ENCODE results near the gene JAML.
"Not testable (repeated sequence)": the region's sequence is repeated elsewhere in the genome, so short reads cannot be mapped to it uniquely, and the experiment has no call there.

The JAML gene

DNA sequence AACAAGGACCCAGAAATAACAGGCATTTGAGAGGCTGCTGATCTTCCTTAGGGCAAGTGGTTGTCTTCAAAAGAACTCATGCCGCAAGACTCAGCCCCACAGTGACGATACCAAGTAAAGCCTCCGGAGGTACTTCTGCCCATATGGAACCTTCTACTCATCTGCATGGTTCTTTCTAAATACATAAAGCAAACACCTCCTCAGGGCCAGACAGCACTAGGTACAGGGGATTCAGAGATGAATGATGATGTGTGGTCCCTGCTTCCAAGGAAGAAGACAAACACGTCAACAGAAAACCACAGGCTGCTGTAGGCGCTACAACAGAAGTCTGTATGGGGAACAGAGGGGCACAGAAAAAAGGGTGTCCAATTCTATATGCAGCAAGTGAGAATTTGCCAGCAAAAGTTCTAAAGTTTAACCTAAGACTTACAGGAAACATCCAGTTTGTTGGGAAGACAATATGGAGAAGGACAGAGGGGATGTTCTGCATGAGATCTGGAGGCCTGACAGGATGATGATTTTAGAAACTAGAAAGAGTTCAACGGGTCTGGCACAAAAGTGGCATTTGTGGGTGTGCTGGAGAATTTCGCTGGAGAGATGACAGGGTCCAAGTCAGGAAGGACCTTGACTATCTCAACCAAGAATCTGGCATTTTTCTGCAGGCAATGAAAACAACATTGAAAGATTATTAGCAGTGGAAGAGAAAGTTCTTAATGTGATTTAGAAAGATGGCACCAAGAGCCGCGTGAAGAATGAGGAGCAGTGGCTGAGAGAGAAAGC is 23.7 kb downstream of the JAML start:
- DNase-seq (ENCODE audit: low read depth, low spot score): no peak
- TF ChIP-seq POLR2AphosphoS5 (IDR thresholded peaks at IDR 0.05; ENCODE audit: borderline replicate concordance, low read depth, low read length) (no peak), EZH2 (IDR thresholded peaks at IDR 0.05) (no peak), FOXP2 (optimal IDR thresholded peaks at IDR 0.05; ENCODE audit: control extremely low read depth, extremely low read length, insufficient read depth) (no peak)
- H3K9me3 ChIP-seq (ENCODE audit: low read depth, low read length): no peaks in the 10 kb centered on the region

GRCh38 chr11:118200497-118200896 is 24.3 kb downstream of the JAML start:
- TF ChIP-seq FOXP2 (optimal IDR thresholded peaks at IDR 0.05; ENCODE audit: control extremely low read depth, extremely low read length, insufficient read depth) (no peak), EZH2 (IDR thresholded peaks at IDR 0.05) (no peak), POLR2AphosphoS5 (IDR thresholded peaks at IDR 0.05; ENCODE audit: borderline replicate concordance, low read depth, low read length) (no peak)
- H3K36me3 ChIP-seq (ENCODE audit: insufficient read depth, low read length): no peaks in the 10 kb centered on the region

More for the DNA sequence above, 23.7 kb downstream of the JAML start:
- Histone ChIP-seq H3K36me3 (ENCODE audit: insufficient read depth, low read length) (no peaks in the 10 kb centered on the region), H3K27ac (no peak overlapping the region), H3K4me3 (no peak overlapping the region), H3K9ac (ENCODE audit: insufficient read length) (no peak overlapping the region)

GRCh38 chr11:118199135-118199534 is 25.7 kb downstream of the JAML start:
- Histone ChIP-seq H3K36me3 (ENCODE audit: insufficient read depth, low read length) (no peaks in the 10 kb centered on the region), H3K4me3 (no peak overlapping the region), H3K9me3 (ENCODE audit: low read depth, low read length) (no peaks in the 10 kb centered on the region), H3K9ac (ENCODE audit: insufficient read length) (no peak overlapping the region), H3K27ac (no peak overlapping the region)
- TF ChIP-seq POLR2AphosphoS5 (IDR thresholded peaks at IDR 0.05; ENCODE audit: borderline replicate concordance, low read depth, low read length) (no peak), FOXP2 (optimal IDR thresholded peaks at IDR 0.05; ENCODE audit: control extremely low read depth, extremely low read length, insufficient read depth) (no peak), EZH2 (IDR thresholded peaks at IDR 0.05) (no peak)
- no peak for DNase-seq (ENCODE audit: low read depth, low spot score)

More at GRCh38 chr11:118200497-118200896, 24.3 kb downstream of the JAML start:
- Histone ChIP-seq H3K9ac (ENCODE audit: insufficient read length) (no peak overlapping the region), H3K27ac (no peak overlapping the region), H3K4me3 (no peak overlapping the region), H3K9me3 (ENCODE audit: low read depth, low read length) (no peaks in the 10 kb centered on the region)
- no peak for DNase-seq (ENCODE audit: low read depth, low spot score)

GRCh38 chr11:118198370-118198769 is 26.4 kb downstream of the JAML start:
- DNase-seq (ENCODE audit: low read depth, low spot score): no peak
- no peaks in the 10 kb centered on the region for H3K36me3 ChIP-seq (ENCODE audit: insufficient read depth, low read length)
- H3K4me3 ChIP-seq: peak overlapping the region; percentile 40
- no peak for TF ChIP-seq POLR2AphosphoS5 (IDR thresholded peaks at IDR 0.05; ENCODE audit: borderline replicate concordance, low read depth, low read length)
- no peak for TF ChIP-seq FOXP2 (optimal IDR thresholded peaks at IDR 0.05; ENCODE audit: control extremely low read depth, extremely low read length, insufficient read depth)
- no peak for TF ChIP-seq EZH2 (IDR thresholded peaks at IDR 0.05)
- H3K9me3 ChIP-seq (ENCODE audit: low read depth, low read length): no peaks in the 10 kb centered on the region
- H3K9ac ChIP-seq (ENCODE audit: insufficient read length): no peak overlapping the region
- no peak overlapping the region for H3K27ac ChIP-seq

GRCh38 chr11:118194835-118195627 is 29.8 kb downstream of the JAML start:
- no peaks in the 10 kb centered on the region for H3K36me3 ChIP-seq (ENCODE audit: insufficient read depth, low read length)
- H3K4me3 ChIP-seq: no peak overlapping the region
- no peak for TF ChIP-seq EZH2 (IDR thresholded peaks at IDR 0.05)
- TF ChIP-seq FOXP2 (optimal IDR thresholded peaks at IDR 0.05; ENCODE audit: control extremely low read depth, extremely low read length, insufficient read depth): no peak
- no peak for TF ChIP-seq POLR2AphosphoS5 (IDR thresholded peaks at IDR 0.05; ENCODE audit: borderline replicate concordance, low read depth, low read length)
- H3K27ac ChIP-seq: no peak overlapping the region
- no peaks in the 10 kb centered on the region for H3K9me3 ChIP-seq (ENCODE audit: low read depth, low read length)
- no peak overlapping the region for H3K9ac ChIP-seq (ENCODE audit: insufficient read length)
- DNase-seq (ENCODE audit: low read depth, low spot score): no peak

DNA sequence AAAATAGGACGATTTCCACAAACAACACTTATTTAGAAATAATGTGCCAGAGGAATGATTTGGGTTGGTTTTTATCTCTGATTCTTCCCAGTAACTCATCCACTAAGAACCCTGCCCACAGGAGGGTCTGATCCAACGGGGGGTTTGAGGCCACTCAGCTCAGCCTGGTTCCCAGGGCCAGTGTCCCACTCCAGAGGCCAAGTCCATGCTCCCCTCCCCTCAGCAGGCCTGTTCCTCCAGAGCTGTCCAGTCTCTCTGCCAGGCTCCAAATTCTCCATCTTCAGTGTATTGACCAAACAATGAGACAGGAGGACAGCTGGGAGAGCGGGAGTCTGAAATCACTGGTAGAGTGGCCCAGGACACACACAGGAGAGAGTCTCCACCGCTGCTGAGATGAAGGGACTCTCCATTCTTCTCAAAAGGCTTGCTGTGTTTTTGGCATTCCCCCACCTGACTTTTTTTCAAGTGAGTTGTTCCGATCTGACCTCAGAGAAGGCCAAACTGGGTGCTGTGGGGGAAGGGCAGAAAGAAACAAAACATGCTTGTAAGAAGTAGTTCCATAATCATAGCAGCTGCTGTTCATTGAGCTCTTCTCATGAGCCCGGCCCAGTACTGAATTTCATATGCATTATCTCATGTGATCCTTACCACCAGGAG is 30.8 kb downstream of the JAML start:
- no peak overlapping the region for H3K27ac ChIP-seq
- H3K9ac ChIP-seq (ENCODE audit: insufficient read length): no peak overlapping the region
- no peaks in the 10 kb centered on the region for H3K36me3 ChIP-seq (ENCODE audit: insufficient read depth, low read length)
- TF ChIP-seq FOXP2 (optimal IDR thresholded peaks at IDR 0.05; ENCODE audit: control extremely low read depth, extremely low read length, insufficient read depth): no peak
- no peak for TF ChIP-seq POLR2AphosphoS5 (IDR thresholded peaks at IDR 0.05; ENCODE audit: borderline replicate concordance, low read depth, low read length)
- TF ChIP-seq EZH2 (IDR thresholded peaks at IDR 0.05): no peak
- no peak overlapping the region for H3K4me3 ChIP-seq
- no peaks in the 10 kb centered on the region for H3K9me3 ChIP-seq (ENCODE audit: low read depth, low read length)
- DNase-seq (ENCODE audit: low read depth, low spot score): no peak

DNA sequence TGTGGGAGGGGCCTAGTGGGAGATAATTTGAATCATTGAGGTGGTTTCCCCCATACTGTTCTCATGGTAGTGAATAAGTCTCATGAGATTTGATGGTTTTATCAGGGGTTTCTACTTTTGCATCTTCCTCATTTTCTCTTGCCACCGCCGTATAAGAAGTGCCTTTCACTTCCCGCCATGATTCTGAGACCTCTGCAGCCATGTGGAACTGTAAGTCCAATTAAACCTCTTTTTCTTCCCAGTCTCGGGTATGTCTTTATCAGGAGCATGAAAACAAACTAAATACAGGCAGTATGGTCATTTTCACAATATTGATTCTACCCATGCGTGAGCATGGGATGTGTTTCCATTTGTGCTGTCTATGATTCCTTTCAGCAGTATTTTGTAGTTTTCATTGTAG is 32.0 kb downstream of the JAML start:
- not testable (repeated sequence) for H3K9me3 ChIP-seq (ENCODE audit: low read depth, low read length); H3K36me3 ChIP-seq (ENCODE audit: insufficient read depth, low read length); H3K4me3 ChIP-seq; H3K27ac ChIP-seq; H3K9ac ChIP-seq (ENCODE audit: insufficient read length); DNase-seq (ENCODE audit: low read depth, low spot score)

DNA sequence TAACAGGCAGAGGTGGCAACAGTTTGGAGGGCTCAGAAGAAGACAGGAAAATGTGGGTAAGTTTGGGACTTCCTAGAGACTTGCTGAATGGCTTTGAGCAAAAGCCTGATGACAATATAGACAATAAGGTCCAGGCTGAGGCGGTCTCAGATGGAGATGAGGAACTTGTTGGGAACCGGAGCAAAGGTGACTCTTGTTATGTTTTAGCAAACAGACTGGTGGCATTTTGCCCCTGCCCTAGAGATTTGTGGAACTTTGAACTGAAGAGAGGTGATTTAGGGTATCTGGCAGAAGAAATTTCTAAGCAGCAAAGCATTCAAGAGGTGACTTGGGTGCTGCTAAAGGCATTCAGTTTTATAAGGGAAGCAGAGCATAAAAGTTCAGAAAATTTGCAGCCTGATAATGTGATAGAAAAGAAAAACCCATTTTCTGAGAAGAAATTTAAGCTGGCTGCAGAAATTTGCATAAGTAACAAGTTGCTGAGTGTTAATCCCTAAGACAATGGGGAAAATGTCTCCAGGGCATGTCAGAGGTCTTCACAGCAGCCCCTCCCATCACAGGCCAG is 33.8 kb downstream of the JAML start:
- not testable (repeated sequence) for H3K9me3 ChIP-seq (ENCODE audit: low read depth, low read length); H3K9ac ChIP-seq (ENCODE audit: insufficient read length); DNase-seq (ENCODE audit: low read depth, low spot score)

More for the DNA sequence above, 33.8 kb downstream of the JAML start:
- not testable (repeated sequence) for H3K4me3 ChIP-seq; H3K27ac ChIP-seq; H3K36me3 ChIP-seq (ENCODE audit: insufficient read depth, low read length)

Data from SK-N-MC (cell line).